Colon (tissue), 2 donors: Measurements from ENCODE around the gene ADGRG1.
"Not testable (repeated sequence)": the region's sequence is repeated elsewhere in the genome, so short reads cannot be mapped to it uniquely, and the experiment has no call there.

Experiments used
- FAIRE-seq: peaks from 2 replicates; lab custom pipeline; 2012; peaks lifted over from hg19 to GRCh38; lab: Jason Lieb, UNC
- donor health status: control.
- donor health status: control.

Gene ADGRG1

GRCh38 chr16:57699899-57700298 lies 71.5 kb downstream of the ADGRG1 start:
- FAIRE-seq: no peak

GRCh38 chr16:57700781-57701551 lies 72.5 kb downstream of the ADGRG1 start:
- no peak for FAIRE-seq

- FAIRE-seq: no peak
These were observed 73.4 kb downstream of the ADGRG1 start for GRCh38 chr16:57701759-57702371.

DNA sequence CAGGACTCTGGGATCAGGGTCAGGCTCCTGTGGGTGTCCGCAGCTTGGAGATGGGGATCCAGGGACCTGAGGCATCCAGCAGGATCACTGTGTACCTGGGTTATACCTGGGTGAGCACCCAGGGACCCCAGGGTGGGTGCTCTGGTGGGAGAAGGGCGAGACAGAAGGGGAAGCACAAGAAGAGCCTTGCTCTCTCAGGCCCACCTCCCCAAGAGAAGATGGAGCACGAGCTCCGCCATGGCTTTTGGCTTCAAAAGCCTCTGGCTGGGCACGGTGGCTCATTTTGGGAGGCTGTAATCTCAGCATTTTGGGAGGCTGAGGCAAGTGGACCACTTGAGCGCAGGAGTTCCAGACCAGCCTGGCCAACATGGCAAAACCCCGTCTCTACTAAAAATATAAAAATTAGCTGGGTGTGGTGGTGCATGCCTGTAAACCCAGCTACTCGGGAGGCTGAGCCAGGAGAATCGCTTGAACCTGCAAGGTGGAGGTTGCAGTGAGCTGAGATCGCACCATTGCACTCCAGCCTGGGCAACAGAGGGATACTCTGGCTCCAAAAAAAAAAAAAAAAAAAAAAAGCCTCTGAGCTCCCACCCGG lies 75.1 kb downstream of the ADGRG1 start:
- FAIRE-seq: no peak

- no peak for FAIRE-seq
These were observed 75.8 kb downstream of the ADGRG1 start for GRCh38 chr16:57704011-57704904.

- FAIRE-seq: no peak
These were observed 76.7 kb downstream of the ADGRG1 start for GRCh38 chr16:57704905-57705852.

DNA sequence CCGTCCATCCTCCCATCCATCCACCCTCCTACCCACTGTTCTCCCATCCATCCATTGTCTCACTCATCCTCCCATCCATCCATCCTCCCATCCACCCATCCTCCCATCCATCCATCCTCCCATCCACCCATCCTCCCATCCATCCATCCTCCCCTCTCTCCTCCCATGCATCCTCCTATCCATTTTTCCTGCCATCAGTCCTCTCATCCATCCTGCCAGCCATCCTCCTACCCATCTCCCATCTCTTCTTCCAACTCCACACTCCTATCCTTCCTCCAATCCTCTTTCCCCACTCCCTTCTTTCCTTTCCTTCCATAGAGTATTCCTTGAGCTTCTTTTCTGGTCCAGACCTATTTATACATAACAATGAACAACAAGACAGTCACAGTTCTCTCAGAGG lies 78.3 kb downstream of the ADGRG1 start:
- no peak for FAIRE-seq

DNA sequence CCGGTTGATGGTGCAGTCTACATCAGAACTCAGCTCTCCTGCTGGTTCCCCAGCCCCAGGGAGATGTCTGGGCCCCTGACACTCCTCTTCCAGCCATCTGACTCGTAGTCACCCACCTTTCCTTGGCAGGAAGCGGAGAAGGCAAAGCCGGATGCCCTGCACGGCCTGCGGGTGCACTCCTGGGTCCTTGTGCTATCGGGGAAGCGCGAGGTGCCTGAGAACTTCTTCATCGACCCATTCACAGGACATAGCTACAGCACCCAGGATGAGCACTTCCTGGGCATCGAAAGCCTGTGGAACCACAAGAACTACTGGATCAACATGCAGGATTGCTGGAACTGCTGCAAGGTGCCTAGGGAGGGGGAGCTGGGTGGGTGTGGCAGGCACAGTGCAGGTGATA lies 78.9 kb downstream of the ADGRG1 start:
- FAIRE-seq: no peak

DNA sequence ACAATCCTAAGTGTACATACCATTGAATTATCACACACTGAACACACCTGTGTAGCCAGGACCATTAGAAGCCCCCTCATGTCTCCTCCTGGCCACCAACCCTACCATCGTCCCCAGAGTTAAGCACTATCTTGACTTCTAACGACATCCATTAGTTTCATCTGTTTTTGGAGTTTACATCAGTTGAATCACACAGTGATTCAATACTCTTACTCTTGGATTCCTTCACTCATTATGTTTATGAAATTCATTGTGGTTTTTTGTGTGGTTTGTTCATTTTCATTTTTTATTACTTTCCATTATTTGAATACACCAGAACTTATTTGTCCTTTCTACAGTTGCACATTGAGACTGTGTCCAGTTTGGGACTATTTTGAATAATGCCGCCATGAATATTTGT lies 79.7 kb downstream of the ADGRG1 start:
- FAIRE-seq: no peak

DNA sequence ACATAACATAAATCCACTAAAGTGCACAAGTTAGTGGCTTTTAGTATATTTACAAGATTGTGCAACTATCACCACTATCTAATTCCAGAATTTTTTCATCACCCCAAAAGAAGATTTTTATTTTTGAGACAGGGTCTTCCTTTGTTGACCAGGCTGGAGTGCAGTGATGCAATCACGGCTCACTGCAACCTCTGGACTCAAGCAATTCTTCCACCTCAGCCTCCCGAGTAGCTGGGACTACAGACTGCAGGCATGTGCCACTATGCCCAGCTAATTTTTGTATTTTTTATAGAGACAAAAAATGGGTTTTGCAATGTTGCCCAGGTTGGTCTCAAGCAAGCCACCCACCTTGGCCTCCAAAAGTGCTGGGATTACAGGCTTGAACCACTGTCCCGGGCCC lies 81.2 kb downstream of the ADGRG1 start:
- FAIRE-seq: no peak

GRCh38 chr16:57711346-57711745 lies 82.9 kb downstream of the ADGRG1 start:
- FAIRE-seq: no peak

DNA sequence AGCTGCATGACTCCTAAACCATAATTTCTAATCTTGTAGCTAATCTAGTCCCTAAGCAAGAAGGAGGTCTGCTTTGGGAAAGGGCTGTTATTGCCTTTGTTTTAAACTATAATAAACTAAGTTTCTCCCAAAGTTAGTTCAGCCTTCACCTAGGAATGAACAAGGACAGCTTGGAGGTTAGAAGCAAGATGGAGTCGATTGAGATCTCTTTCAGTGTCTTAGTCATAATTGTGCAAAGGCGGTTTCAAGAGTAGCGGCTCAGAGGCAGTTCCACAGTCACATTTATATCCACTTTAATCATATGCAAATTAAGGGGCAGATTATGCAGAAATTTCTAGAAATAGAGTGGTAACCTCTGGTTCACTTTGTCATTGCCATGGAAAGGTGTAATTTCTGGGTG lies 83.6 kb downstream of the ADGRG1 start:
- FAIRE-seq: no peak

DNA sequence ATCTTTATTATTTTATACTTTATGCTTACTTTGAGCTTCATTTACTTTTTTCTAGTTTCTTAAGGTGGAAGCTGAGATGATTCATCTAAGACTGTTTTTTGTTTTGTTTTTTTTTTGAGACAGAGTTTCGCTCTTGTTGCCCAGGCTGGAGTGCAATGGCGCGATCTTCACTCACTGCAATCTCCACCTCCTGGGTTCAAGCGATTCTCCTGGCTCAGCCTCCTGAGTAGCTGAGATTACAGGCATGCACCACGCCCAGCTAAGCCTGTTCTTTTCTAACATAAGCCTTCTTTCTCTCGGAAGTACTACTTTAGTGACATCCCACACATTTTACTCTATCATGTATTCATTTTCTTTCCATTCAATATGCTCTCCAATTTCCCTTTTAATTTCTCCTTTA lies 84.1 kb downstream of the ADGRG1 start:
- FAIRE-seq: not testable (repeated sequence)

DNA sequence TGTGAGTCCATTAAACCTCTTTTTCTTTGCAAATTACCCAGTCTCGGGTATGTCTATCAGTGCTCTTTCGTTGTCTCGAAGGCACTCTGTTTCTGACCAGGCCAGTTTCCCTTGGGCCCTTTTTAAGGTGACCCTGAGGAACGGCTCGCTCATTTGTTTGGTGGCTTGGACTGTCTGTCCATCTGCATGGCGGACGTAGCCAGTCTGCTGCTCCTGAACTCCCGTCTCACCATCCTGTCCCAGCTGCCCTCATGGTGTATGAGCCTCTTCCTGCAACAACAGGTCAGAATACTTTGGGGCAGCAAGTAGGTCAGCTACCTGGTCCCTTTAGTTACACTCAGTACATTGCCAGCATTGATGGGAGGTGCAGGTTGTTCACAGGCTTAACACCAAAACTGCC lies 85.2 kb downstream of the ADGRG1 start:
- no peak for FAIRE-seq

GRCh38 chr16:57714047-57714446 lies 85.6 kb downstream of the ADGRG1 start:
- FAIRE-seq: no peak
